Testis (tissue), 3 donors: Measurements from ENCODE around the gene ANGPTL2. TPM values are rescaled to one million over a fixed set of nuclear protein-coding genes. Genes with fewer than 3 reads are reported as not detected.

Experiments
- DNase-seq: peaks from one replicate; pipeline ENCODE4 v3.0.0-alpha.2; 2019
- H3K27ac ChIP-seq, 2 donors: fragments of 200-600 bp; sonication (generic); one replicate each; pipeline ENCODE4 v1.5.1; 2019
- H3K27me3 ChIP-seq: fragments of 200-600 bp; sonication (generic); one replicate; pipeline ENCODE4 v1.5.1; 2019
- H3K36me3 ChIP-seq: fragments of 200-600 bp; sonication (generic); one replicate; pipeline ENCODE4 v1.5.1; 2017; ENCODE audit warnings: low read depth; ENCODE audit errors: missing control alignments
- H3K4me1 ChIP-seq: fragments of 200-600 bp; sonication (generic); one replicate; pipeline ENCODE4 v1.5.1; 2019
- H3K4me3 ChIP-seq, 2 donors: fragments of 200-600 bp; sonication (generic); one replicate each; pipeline ENCODE4 v1.5.1; 2017 to 2019
- H3K9me3 ChIP-seq: fragments of 200-600 bp; sonication (generic); one replicate; pipeline ENCODE4 v1.5.1; 2017
- POLR2A ChIP-seq: fragments of 450-650 bp; IDR thresholded peaks from one replicate; pipeline ENCODE4 v1.6.1; 2017; ENCODE audit warnings: antibody characterized with exemption, mild to moderate bottlenecking, moderate library complexity
- WGBS, 2 donors: methylation state at CpG; one replicate each; pipeline ENCODE4 v1.1.5; 2018; 5-methylcytosine and 5-hydroxymethylcytosine counted together
- intact Hi-C: fragments of 100-400 bp; cut with DNase I; formaldehyde crosslinking; loops from one replicate; pipeline ENCODE4 v1.15.1; 2023; ENCODE audit warnings: low total_unique reads
- polyA plus RNA-seq: library from polyadenylated mRNA; stranded (reverse); fragments of 350-450 nt; fragmentation: Illumina TruSeq; extraction: RNeasy Lipid Tissue Mini Kit (QIAGEN cat#74804); gene quantifications from one replicate; pipeline ENCODE4 v1.2.3, GENCODE V29; 2014; ENCODE audit warnings: low read depth, low replicate concordance; ENCODE audit not compliant: insufficient read depth
- total RNA-seq, 2 donors: library from RNA; depleted of rRNA; stranded (reverse); fragments of >200 nt; gene quantifications; one replicate each; pipeline ENCODE4 v1.2.3, GENCODE V29; 2016
- TF ChIP-seq, protein P1 (sequence below), 3 experiments: fragments of 450-650 bp in 2 of 3; fragments of 200-600 bp in 1 of 3; sonication (generic) in 1 of 3; IDR thresholded peaks; one replicate each; pipeline ENCODE4 v1.5.1; 2016 to 2019; ENCODE audit warnings: antibody characterized with exemption in 3 of 3, mild to moderate bottlenecking in 2 of 3, moderate library complexity in 1 of 3

ANGPTL2 gene
- total and polyA plus RNA-seq, 3 donors from 2014 or later: 2.4 to 30.7 (median 2.4) TPM

DNA sequence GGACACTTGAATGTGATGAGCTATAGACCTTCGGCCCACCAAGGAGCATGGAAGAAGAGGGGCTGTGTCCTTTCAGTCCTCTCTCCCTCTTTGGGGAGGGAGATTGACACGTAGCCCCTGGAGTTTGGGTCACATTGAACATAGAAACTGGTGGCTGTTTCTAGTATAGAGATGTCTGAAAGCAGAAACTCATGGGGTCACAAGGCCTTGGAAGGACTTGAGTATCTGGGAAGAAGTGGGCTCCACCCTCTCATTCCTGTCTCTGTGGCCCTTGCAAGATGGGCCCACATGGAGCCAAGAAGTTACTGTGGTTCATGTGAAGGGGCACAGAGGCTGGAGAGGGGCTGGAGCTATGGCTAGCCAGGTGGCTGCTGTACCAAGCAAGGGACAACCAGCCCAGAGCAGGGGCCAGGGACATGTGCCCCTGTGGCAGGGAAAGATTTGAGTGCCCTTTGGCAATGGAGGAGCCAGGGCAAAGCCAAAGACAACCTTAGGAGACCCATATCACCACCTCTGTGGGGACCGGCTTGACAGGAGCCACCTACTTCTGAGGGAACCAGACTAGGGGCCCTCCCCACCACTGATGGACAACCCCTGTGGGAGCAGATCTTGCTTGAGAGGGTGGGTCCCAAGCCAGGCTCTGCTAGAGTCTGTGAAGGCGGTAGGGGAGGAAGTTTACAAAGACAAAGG, 12.8 kb upstream of the ANGPTL2 start:
- intact Hi-C loops: no loop called here
- WGBS, 2 donors: 69 to 77% methylated on average over 3 to 4 of the region's 4 CpGs
- Histone ChIP-seq H3K9me3 (no peaks in the 10 kb centered on the region), H3K27me3 (no peaks in the 10 kb centered on the region), H3K4me1 (peaks cover 17% of the 10 kb centered on the region), H3K36me3 (no peaks in the 10 kb centered on the region), H3K4me3 (no peak overlapping the region), H3K27ac (no peak overlapping the region)
- no peak for DNase-seq
- no peak for TF ChIP-seq POLR2A
- TF ChIP-seq, protein P1, sequence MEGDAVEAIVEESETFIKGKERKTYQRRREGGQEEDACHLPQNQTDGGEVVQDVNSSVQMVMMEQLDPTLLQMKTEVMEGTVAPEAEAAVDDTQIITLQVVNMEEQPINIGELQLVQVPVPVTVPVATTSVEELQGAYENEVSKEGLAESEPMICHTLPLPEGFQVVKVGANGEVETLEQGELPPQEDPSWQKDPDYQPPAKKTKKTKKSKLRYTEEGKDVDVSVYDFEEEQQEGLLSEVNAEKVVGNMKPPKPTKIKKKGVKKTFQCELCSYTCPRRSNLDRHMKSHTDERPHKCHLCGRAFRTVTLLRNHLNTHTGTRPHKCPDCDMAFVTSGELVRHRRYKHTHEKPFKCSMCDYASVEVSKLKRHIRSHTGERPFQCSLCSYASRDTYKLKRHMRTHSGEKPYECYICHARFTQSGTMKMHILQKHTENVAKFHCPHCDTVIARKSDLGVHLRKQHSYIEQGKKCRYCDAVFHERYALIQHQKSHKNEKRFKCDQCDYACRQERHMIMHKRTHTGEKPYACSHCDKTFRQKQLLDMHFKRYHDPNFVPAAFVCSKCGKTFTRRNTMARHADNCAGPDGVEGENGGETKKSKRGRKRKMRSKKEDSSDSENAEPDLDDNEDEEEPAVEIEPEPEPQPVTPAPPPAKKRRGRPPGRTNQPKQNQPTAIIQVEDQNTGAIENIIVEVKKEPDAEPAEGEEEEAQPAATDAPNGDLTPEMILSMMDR (IDR thresholded peaks at IDR 0.05): no peak

DNA sequence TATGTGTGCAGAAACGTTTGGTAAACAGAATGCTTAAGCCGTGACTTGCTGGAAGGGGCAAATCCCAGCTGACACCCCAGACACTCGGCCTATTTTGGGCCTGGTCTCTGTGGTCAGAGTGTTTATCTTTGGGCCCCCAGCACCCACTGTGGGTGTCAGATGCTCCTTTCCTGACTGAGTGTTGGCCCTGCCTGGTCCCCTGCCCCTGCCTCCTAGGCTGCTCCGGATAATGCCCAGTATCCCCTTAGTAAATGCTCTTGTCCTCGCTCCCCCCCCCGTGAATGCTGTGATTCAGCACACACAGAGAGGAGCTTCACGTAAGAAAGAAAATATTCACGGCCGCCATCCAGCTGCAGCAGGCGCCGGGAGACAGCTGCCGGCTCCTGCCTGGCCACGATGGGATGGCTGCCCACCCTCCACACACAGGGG, 11.3 kb upstream of the ANGPTL2 start:
- Histone ChIP-seq H3K36me3 (no peaks in the 10 kb centered on the region), H3K27me3 (no peaks in the 10 kb centered on the region), H3K4me3 (no peak overlapping the region), H3K4me1 (peaks cover 17% of the 10 kb centered on the region), H3K27ac (peak overlapping the region in 1 of 2 donors; percentile 65), H3K9me3 (no peaks in the 10 kb centered on the region)
- DNase-seq: peak; percentile 65
- intact Hi-C loops: no loop called here
- TF ChIP-seq POLR2A: no peak
- TF ChIP-seq, protein P1 (IDR thresholded peaks at IDR 0.05): no peak
- 37 to 48% methylated on average over 13 of the region's 13 CpGs for WGBS, 2 donors

DNA sequence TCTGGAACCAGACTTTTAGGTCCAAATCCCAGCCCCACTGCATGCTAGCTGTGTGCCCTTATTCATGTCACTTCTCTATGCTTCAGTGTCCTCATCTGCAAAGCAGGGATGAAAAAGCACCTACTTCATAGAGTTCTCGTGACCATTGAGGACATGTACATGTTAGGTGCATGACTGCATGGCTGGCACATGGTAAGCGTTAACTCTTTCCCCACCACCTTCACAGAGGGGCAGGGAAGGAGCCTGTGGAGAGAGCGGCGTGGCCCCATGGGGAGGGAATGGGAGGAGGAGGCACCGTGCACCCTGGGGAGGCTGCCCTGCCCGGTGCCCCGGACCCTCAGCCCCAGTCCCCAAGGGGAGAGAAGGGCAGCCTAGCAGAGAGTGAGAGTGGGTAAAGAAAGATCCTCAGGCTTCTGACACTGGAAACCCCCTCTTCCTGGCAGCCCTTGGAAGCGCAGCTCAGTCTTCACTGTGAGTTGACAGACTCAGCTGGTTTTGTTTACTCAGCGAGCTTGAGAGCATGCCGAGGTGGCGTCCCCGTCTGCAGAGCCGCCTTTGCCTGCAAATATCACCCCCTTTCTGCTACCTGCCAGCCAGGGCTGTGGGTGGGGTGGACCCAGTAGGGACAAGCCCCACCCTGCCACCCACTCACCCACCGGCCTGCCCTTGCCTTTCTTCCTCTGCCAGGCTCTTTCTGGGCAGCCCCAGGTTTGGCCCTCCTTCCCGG, 10.6 kb upstream of the ANGPTL2 start:
- Histone ChIP-seq H3K36me3 (no peaks in the 10 kb centered on the region), H3K4me3 (no peak overlapping the region), H3K27me3 (no peaks in the 10 kb centered on the region), H3K27ac (peak overlapping the region in 1 of 2 donors; percentile 65), H3K9me3 (no peaks in the 10 kb centered on the region), H3K4me1 (peaks cover 17% of the 10 kb centered on the region)
- no peak for DNase-seq
- no peak for TF ChIP-seq POLR2A
- TF ChIP-seq, protein P1 (IDR thresholded peaks at IDR 0.05): no peak
- 82 to 88% methylated on average over 14 to 15 of the region's 15 CpGs for WGBS, 2 donors
- intact Hi-C loops: no loop called here

DNA sequence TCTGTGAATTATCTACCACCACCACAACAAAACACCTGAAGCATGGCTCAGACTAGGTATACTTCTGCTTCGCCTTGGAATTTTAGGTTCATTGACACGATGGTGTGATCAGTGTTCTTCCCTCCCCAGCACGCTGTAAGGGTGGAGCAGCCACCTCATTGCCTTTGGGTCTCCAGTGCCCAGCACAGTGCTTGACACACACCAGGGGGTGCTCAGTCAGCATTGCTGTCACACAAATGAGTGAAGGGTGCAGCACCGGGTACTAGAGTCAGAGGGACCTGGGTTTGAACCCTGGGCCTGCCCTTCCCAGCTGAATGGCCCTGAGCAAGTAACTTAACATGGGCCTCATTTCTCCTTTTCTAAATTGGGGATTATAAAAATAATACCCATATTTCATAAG, 9.9 kb upstream of the ANGPTL2 start:
- Histone ChIP-seq H3K27ac (no peak overlapping the region), H3K4me1 (peaks cover 17% of the 10 kb centered on the region), H3K9me3 (no peaks in the 10 kb centered on the region), H3K36me3 (no peaks in the 10 kb centered on the region), H3K27me3 (no peaks in the 10 kb centered on the region), H3K4me3 (no peak overlapping the region)
- WGBS, 2 donors: 89 to 93% methylated on average over 4 of the region's 4 CpGs
- no peak for DNase-seq
- intact Hi-C loops: no loop called here
- TF ChIP-seq POLR2A: no peak
- TF ChIP-seq, protein P1 (IDR thresholded peaks at IDR 0.05): no peak
